GM20000 (cell line): ENCODE results near the gene STIP1.

Source experiments
- DNase-seq: peaks from one replicate; pipeline ENCODE4 v3.0.0; 2012; ENCODE audit warnings: low spot score
- TF ChIP-seq, protein P1 (sequence below): IDR thresholded peaks from 2 replicates; pipeline ENCODE4 v1.5.1; 2012; ENCODE audit warnings: mild to moderate bottlenecking, control low read depth; ENCODE audit errors: extremely low read depth, missing control alignments

Gene STIP1

DNA sequence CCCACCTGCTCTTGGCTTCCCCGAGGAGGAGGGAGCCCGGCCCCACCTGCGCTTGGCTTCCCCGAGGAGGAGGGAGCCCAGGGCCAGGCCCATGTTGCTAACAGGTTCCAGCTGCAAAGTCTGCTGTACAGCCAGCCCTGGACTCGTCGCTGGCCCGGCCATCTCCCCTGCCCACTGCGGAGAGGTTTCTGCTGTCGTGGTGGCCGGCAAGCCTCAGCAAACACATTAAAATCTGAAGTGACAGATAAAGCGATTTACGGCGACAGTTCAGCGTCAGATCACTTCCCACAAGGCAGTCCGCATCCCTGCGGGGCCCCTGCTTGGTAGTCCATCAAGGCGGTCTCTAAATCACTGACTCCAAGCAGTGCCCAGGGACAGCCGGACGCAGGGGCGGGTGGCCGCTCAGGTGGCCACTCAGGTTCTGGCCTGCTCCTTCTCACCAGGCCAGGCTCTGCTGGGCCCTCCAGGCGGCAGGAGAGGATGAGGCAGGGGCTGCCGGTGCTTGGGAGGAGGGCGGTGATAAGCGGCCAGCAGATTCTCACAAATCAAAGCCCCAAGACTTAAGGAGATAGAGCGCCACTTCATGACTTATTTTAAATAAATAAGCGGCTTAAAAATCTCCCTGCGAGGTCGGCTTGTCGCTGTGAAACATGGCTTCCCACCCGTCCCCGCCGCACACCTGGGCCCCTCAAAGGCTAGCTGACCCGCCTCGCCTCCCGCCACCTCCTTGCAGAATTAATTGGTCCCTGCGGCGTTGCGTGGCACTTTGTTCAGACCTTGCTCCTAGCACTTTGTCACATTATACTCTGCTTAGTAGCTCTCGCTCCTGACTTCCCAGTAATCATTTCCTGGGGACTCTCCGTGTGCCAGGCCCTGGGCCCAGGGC, 41.1 kb upstream of the STIP1 start:
- DNase-seq: no peak
- TF ChIP-seq, protein P1, sequence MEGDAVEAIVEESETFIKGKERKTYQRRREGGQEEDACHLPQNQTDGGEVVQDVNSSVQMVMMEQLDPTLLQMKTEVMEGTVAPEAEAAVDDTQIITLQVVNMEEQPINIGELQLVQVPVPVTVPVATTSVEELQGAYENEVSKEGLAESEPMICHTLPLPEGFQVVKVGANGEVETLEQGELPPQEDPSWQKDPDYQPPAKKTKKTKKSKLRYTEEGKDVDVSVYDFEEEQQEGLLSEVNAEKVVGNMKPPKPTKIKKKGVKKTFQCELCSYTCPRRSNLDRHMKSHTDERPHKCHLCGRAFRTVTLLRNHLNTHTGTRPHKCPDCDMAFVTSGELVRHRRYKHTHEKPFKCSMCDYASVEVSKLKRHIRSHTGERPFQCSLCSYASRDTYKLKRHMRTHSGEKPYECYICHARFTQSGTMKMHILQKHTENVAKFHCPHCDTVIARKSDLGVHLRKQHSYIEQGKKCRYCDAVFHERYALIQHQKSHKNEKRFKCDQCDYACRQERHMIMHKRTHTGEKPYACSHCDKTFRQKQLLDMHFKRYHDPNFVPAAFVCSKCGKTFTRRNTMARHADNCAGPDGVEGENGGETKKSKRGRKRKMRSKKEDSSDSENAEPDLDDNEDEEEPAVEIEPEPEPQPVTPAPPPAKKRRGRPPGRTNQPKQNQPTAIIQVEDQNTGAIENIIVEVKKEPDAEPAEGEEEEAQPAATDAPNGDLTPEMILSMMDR: no peak

DNA sequence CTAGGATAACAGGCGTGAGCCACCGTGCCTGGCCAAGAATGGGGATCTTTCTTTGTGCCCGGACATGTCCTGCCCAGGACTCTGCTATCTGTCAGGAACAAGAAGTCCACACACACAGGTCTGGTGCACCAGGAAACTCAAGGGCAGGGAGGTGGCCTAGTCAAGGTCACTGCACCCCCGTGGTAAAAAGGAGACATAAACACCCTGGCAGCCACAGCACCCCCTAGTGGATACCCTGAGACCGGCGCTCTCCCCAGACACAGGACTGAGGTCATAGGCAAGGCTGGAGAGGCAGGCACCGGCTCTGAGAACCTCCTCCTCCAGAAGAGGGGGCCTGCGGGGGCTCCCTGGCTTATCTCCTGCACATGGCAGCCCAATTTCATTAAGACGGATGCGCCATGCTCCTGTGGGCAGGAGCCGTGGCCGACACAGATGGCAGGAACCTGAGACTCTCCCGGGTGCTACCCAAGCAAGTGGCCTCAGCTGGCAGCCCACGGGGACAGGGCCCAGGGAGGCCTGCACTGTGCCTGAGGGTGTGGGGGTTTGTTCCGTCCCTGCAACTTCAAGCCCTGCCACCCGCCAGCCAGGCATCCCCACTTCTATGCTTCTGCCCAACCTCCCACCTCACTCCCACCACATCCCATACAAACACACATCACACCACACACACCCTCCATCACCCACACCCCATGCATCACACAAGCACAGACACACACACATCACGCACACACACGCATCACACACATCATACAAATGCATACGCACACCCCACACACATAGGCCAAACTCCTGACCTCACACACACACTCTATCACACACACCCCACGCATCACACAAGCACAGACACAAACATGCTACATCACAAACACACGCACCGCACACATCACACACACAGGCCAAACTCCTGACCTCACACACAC, 39.7 kb upstream of the STIP1 start:
- TF ChIP-seq, protein P1: peak; percentile 62
- DNase-seq: peak; percentile 82

DNA sequence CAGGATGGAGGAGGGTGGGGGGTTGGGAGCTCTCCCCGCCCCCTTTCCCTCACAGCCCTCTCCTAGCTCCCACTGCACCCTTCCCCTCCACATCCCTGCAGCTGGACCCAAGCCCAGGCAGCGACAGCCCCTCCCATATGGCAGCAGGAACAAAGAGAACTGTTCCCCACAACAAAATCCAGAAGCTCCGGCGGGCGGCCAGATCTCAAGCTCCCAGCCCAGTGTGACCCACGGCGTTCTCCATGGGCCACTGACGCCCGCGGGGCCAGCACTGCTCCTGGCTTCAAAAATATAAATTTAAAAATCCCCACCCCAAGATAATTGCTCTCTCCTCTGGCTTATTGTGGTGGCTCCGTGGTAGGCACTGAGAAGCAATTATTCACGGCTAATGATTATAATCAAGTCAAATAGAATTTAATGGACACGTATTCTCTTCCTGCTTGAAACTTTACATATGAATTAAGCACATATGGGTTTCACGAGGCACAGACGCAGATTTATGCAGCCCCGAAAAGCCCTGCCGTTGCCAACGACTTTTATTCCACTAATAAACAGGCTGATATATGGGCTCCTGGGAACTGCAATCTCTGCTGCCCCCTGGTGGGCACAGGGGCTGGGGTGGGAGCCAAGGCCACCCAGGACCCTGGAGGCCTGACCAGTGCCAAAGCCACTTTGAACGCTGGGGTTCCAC, 37.6 kb upstream of the STIP1 start:
- DNase-seq: peak; percentile 79
- TF ChIP-seq, protein P1: peak; percentile 82

DNA sequence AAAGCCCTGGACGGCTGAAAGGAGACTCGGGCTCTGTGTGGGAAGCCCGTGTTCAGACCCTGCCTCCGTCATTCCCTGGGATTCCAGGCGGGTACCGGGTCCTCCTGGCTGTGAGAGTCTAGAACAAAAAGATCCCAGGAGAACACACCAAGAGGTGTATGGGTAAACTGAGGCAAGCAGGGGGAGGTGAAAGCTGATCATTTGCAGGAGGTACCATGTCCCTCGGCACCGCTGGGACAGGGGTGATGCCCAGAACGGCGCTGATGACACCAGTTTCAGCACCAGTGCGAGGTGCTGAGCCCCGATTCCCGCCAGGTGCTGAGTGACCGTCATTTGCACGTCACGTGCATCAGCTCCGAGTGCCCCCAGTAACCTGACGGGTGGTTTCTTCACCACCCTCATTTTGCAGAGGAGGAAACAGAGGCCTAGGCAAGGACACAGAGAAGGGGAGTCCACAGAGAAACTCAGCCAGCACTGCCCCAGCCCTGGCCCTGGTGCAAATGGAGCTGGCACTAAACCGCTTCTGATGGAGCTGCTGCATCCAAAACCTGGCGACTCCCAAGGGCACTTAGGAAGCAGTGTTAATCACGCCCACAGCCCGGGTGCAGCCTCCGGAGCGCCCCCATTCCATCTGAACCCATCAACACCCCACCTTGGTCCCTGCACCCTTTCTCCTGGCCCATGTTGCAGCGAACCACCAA, 36.9 kb upstream of the STIP1 start:
- DNase-seq: no peak
- TF ChIP-seq, protein P1: no peak

DNA sequence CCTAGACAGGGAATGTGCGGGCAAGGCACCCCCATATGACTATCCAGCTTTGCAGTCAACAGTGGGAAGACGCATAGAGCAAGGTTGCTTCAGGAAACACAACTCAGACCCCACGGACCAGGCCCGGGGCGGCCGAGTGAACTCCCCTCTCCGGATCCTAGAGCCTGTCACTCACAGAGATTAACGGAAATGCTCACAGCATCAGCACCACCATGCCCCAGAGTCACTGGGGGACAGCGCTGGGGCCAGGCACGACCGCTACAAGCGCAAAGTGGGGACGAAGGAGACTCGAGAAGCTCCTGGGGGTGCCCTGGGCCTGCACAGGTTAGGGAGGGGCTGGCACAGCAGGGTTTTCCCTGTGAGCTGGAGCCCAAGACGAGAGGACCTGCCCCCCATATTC, 35.9 kb upstream of the STIP1 start:
- no peak for DNase-seq
- TF ChIP-seq, protein P1: no peak

DNA sequence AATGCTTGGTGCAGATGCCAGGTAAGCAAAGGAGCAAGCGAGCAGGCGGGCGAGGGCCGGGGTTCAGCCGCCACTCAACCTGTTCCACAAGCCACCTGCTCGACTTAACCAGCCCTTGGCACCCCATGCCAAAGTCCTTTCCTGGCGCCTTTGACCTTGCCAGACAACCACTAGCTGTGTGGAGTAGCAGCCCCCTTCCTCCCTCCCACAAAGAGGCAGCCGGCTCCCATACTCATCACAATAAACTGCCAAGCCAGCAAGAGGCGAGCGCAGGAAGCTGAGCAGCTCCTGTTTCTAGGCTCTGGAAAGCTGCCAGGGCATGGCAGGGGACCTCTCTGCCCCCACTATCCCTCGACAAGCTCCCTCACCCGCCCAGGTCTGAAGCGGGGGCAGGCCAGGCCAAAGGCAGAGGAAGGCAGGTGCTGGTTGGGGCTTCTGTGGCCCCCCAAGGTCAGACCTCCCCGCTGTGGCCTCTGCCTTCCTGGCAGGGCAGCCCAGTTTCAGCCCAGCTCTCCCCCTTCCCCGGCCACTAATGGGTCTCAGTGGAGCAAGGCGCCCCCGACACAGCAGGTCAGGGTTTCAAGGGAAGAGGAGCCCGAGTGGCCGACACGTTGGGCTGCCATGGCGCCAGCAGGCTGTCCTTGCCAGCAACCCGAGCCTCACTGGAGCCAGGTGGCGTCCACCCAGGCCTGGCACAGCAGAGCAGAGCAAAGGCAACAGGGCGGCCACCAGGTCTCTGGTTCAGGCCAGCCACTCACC, 35.3 kb upstream of the STIP1 start:
- DNase-seq: no peak
- TF ChIP-seq, protein P1: no peak
